K562 (cell line): Measurements from ENCODE around the gene IGLON5. TPM values are rescaled to one million over a fixed set of nuclear protein-coding genes. Genes with fewer than 3 reads are reported as not detected.

Experiments
- E2F8 ChIP-seq: fragments of 450-650 bp; IDR thresholded peaks from 2 replicates; pipeline ENCODE4 v1.7.1; 2018; ENCODE audit warnings: mild to moderate bottlenecking, low read depth; ENCODE audit not compliant: partially characterized antibody
- IFI16 ChIP-seq: fragments of 250-450 bp; sonication (Bioruptor Pico); IDR thresholded peaks from 2 replicates; pipeline ENCODE4 v2.1.2; 2022; ENCODE audit warnings: mild to moderate bottlenecking, inconsistent platforms
- KAT7 ChIP-seq: sonication (generic); formaldehyde crosslinking; IDR thresholded peaks from 2 replicates; pipeline ENCODE4 v1.8.0; 2022; ENCODE audit warnings: missing genetic modification reagents, mild to moderate bottlenecking, borderline replicate concordance
- LEF1 ChIP-seq: fragments of 450-650 bp; IDR thresholded peaks from 2 replicates; pipeline ENCODE4 v1.6.1; 2016; ENCODE audit warnings: mild to moderate bottlenecking
- NFIX ChIP-seq: fragments of 250-450 bp; sonication (Bioruptor Pico); IDR thresholded peaks from 2 replicates; pipeline ENCODE4 v1.4.0; 2020; ENCODE audit warnings: low read depth, mild to moderate bottlenecking, moderate library complexity
- NFYB ChIP-seq: IDR thresholded peaks from 2 replicates; pipeline ENCODE4 v1.6.1; 2011; ENCODE audit warnings: mild to moderate bottlenecking, moderate library complexity; ENCODE audit not compliant: insufficient read length; ENCODE audit errors: extremely low read depth
- SIN3A ChIP-seq, 2 experiments: fragments of 150-350 bp in 1 of 2; IDR thresholded peaks; 2 replicates each; pipeline ENCODE4 v1.6.1; 2011 to 2016; ENCODE audit warnings: borderline replicate concordance in 2 of 2, low read depth in 2 of 2, low read length in 2 of 2, mild to moderate bottlenecking in 2 of 2, moderate library complexity in 2 of 2; ENCODE audit not compliant: control insufficient read depth in 1 of 2
- TRIM25 ChIP-seq: fragments of 450-650 bp; IDR thresholded peaks from 2 replicates; pipeline ENCODE4 v1.7.0; 2016; ENCODE audit warnings: borderline replicate concordance
- ZBTB40 ChIP-seq, 2 experiments: fragments of 450-650 bp in 1 of 2; sonication (generic) in 1 of 2; formaldehyde crosslinking in 1 of 2; IDR thresholded peaks; 2 replicates each; pipeline versions ENCODE4 v1.7.1 to v1.9.0; 2016 to 2022; ENCODE audit warnings: inconsistent platforms in 1 of 2, mild to moderate bottlenecking in 1 of 2, missing genetic modification reagents in 1 of 2
- ZNF431 ChIP-seq: sonication (generic); formaldehyde crosslinking; IDR thresholded peaks from 2 replicates; pipeline ENCODE4 v1.8.0; 2022; ENCODE audit warnings: mild to moderate bottlenecking, missing genetic modification reagents
- polyA plus RNA-seq, 8 experiments: library from polyadenylated mRNA; depleted of rRNA in 4 of 8; stranded (reverse) in 5 of 8; unstranded in 3 of 8; fragments of >200 nt; fragmentation: Nextera tagmentation in 2 of 8; fragmentation: Illumina TruSeq in 1 of 8; extraction: Ambion mirVana in 2 of 8; extraction: Trizol in 1 of 8; gene quantifications; 2 replicates each; pipeline versions ENCODE4 v1.2.1 to v1.2.3, GENCODE V29; 2011 to 2014; ENCODE audit warnings: inconsistent platforms in 1 of 8, missing spikeins in 1 of 8
- total RNA-seq, 7 experiments: library from RNA; depleted of rRNA in 6 of 7; stranded (reverse); fragments of >200 nt in 6 of 7; fragmentation: Illumina TruSeq in 2 of 7; extraction: Trizol in 2 of 7; gene quantifications; 2 replicates each; pipeline versions ENCODE4 v1.2.1 to v1.2.3, GENCODE V29; 2011 to 2021; ENCODE audit warnings: low replicate concordance in 1 of 7

The IGLON5 gene
- total and polyA plus RNA-seq, 9 of the 15 experiments (the other 6 are each of a cell fraction or from before 2014, with no cell fraction given): 0.03 to 0.22 (median 0.14) TPM; not detected in 2

- TF ChIP-seq ZBTB40 (IDR thresholded peaks at IDR 0.05) (peak; percentile 61), ZBTB40 (CRISPR knock-in tag; IDR thresholded peaks at IDR 0.05) (no peak), NFIX (CRISPR knock-in tag) (no peak), LEF1 (peak; percentile 27; the same call in 1 of the 2 replicates), TRIM25 (peak; percentile 89; the same call in 1 of the 2 replicates), KAT7 (CRISPR knock-in tag) (no peak), IFI16 (CRISPR knock-in tag) (no peak), ZNF431 (peak; percentile 42; the same call in 1 of the 2 replicates), NFYB (peak; percentile 39), SIN3A (IDR thresholded peaks at IDR 0.05; ENCODE audit: borderline replicate concordance in 2 of 2, control insufficient read depth in 1 of 2, low read depth in 2 of 2, low read length in 2 of 2) (peak in 1 of 2 experiments; percentile 65; a peak in 1 of 4 replicates), E2F8 (no peak)
Measured at GRCh38 chr19:51366389-51367254, 55.2 kb downstream of the IGLON5 start (continued).
